ENCODE results near the gene PBX1. TPM values are rescaled to one million over a fixed set of nuclear protein-coding genes. Genes with fewer than 3 reads are reported as not detected.

Gene PBX1
- total RNA-seq, 6 experiments from 2014 or later = 3.1 to 7.9 (median 6.9) TPM

GRCh38 chr1:164836614-164837018, 277.6 kb downstream of the PBX1 start:
- ATAC-seq = no peak
- no peak overlapping the region for H3K4me3 ChIP-seq

DNA sequence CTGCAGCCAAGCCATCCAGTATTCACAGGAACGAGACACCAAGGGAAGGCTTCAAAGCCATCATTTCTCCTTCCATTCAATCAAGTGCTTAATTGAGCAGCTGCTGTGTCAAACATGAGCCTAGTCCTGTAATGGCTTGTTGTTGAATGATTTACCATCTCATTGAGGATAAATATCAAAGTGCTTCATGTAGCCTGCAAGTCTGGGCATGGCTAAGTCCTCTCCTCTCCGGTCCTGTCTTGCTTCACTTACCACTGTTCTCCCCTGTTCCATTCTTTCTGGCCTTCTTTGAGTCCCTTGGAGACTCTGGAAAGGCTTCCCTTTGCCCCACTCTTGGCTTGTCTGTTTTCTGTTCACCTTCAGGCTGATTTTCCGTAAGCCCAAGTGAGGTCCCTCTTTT, 279.8 kb downstream of the PBX1 start:
- intact Hi-C loops (cut with DNase I) = loop anchor here in 1 of 2 donors (10.0 kb wide), 1 partner anchor 56 kb away; no protein-coding TSS in a partner anchor
- 78% methylated on average over 1 of the region's 3 CpGs for WGBS (ENCODE audit: insufficient coverage, low coverage, low lambda C conversion rate, missing lambda C conversion rate)

More at GRCh38 chr1:164836614-164837018, 277.6 kb downstream of the PBX1 start:
- Histone ChIP-seq H3K9me3 (no peaks in the 10 kb centered on the region), H3K27ac (no peak overlapping the region), H3K36me3 (no peaks in the 10 kb centered on the region), H3K27me3 (no peaks in the 10 kb centered on the region), H3K4me1 (no peaks in the 10 kb centered on the region)
- WGBS (ENCODE audit: insufficient coverage, low coverage, low lambda C conversion rate, missing lambda C conversion rate) = 67% methylated on average over 7 of the region's 7 CpGs
- TF ChIP-seq POLR2A (IDR thresholded peaks at IDR 0.05) = no peak
- TF ChIP-seq, protein P1, sequence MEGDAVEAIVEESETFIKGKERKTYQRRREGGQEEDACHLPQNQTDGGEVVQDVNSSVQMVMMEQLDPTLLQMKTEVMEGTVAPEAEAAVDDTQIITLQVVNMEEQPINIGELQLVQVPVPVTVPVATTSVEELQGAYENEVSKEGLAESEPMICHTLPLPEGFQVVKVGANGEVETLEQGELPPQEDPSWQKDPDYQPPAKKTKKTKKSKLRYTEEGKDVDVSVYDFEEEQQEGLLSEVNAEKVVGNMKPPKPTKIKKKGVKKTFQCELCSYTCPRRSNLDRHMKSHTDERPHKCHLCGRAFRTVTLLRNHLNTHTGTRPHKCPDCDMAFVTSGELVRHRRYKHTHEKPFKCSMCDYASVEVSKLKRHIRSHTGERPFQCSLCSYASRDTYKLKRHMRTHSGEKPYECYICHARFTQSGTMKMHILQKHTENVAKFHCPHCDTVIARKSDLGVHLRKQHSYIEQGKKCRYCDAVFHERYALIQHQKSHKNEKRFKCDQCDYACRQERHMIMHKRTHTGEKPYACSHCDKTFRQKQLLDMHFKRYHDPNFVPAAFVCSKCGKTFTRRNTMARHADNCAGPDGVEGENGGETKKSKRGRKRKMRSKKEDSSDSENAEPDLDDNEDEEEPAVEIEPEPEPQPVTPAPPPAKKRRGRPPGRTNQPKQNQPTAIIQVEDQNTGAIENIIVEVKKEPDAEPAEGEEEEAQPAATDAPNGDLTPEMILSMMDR (IDR thresholded peaks at IDR 0.05) = no peak
- intact Hi-C loops (cut with DNase I) = loop anchor here in 1 of 2 donors (10.0 kb wide), 1 partner anchor 58 kb away; no protein-coding TSS in a partner anchor
- no peak for DNase-seq

GRCh38 chr1:164840936-164841335, 282.0 kb downstream of the PBX1 start:
- Histone ChIP-seq H3K27ac (no peak overlapping the region), H3K9me3 (no peaks in the 10 kb centered on the region), H3K4me3 (no peak overlapping the region), H3K36me3 (no peaks in the 10 kb centered on the region), H3K4me1 (no peaks in the 10 kb centered on the region), H3K27me3 (no peaks in the 10 kb centered on the region)
- DNase-seq (no peak), ATAC-seq (no peak)
- TF ChIP-seq, protein P1 (IDR thresholded peaks at IDR 0.05) = no peak
- no peak for TF ChIP-seq POLR2A (IDR thresholded peaks at IDR 0.05)
- intact Hi-C loops (cut with DNase I) = no loop called here
- WGBS (ENCODE audit: insufficient coverage, low coverage, low lambda C conversion rate, missing lambda C conversion rate) = 81% methylated on average over 7 of the region's 9 CpGs

More for the DNA sequence above, 279.8 kb downstream of the PBX1 start:
- DNase-seq (no peak), ATAC-seq (no peak)
- Histone ChIP-seq H3K4me3 (no peak overlapping the region), H3K27ac (no peak overlapping the region), H3K9me3 (no peaks in the 10 kb centered on the region), H3K27me3 (no peaks in the 10 kb centered on the region), H3K4me1 (no peaks in the 10 kb centered on the region), H3K36me3 (no peaks in the 10 kb centered on the region)
- TF ChIP-seq, protein P1 (IDR thresholded peaks at IDR 0.05) = no peak
- no peak for TF ChIP-seq POLR2A (IDR thresholded peaks at IDR 0.05)

- 87% methylated on average over 8 of the region's 14 CpGs for WGBS (ENCODE audit: insufficient coverage, low coverage, low lambda C conversion rate, missing lambda C conversion rate)
- TF ChIP-seq, protein P1 (IDR thresholded peaks at IDR 0.05) = no peak
- TF ChIP-seq POLR2A (IDR thresholded peaks at IDR 0.05) = no peak
- intact Hi-C loops (cut with DNase I) = no loop called here
Observed at GRCh38 chr1:164841702-164842465, 282.9 kb downstream of the PBX1 start.

More at GRCh38 chr1:164841702-164842465, 282.9 kb downstream of the PBX1 start:
- DNase-seq = no peak
- no peaks in the 10 kb centered on the region for H3K9me3 ChIP-seq
- H3K36me3 ChIP-seq = no peaks in the 10 kb centered on the region
- H3K4me1 ChIP-seq = no peaks in the 10 kb centered on the region
- no peaks in the 10 kb centered on the region for H3K27me3 ChIP-seq
- no peak overlapping the region for H3K4me3 ChIP-seq
- no peak for ATAC-seq
- H3K27ac ChIP-seq = no peak overlapping the region

Measured in right lobe of liver (tissue), 6 donors.